ENCODE results near the gene AFDN. TPM values are rescaled to one million over a fixed set of nuclear protein-coding genes. Genes with fewer than 3 reads are reported as not detected.

AFDN gene
- total RNA-seq: 10 to 100 TPM; 31.8 to 42.2 TPM

DNA sequence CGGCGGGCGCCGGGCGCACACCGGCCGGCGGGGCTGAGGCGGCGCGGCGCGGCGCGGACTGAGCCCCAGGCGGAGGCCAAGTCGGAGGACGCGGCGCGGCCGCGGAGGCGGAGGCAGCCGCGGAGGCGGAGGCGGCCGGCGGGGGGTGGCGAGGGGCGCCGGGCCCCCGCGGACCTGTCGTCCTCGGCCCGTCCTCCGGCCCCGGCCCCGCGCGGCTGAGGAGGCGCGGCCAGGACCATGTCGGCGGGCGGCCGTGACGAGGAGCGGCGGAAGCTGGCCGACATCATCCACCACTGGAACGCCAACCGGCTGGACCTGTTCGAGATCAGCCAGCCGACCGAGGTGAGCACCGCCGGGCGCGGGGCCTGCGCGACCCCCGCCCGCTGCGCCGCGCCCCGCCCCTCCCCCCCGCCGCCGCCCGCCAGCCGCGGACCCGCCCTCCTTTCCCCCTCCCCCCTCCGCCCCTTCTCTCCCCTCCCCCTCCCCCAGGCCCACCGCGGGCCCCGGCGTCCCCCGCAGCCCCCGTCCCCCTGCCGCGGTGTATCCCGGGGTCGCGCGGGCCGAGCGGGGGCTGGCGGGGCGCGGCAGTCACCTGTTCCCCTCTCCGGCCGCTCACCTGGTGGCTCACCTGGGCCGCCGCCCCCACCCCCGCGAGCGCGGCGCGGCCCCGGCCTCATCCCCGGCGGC, at the start of gene AFDN:
AFDN (plus strand) TSS at position 16 of the 687 bp plus-strand sequence; CDS start at position 238, 222 bp downstream.

DNA sequence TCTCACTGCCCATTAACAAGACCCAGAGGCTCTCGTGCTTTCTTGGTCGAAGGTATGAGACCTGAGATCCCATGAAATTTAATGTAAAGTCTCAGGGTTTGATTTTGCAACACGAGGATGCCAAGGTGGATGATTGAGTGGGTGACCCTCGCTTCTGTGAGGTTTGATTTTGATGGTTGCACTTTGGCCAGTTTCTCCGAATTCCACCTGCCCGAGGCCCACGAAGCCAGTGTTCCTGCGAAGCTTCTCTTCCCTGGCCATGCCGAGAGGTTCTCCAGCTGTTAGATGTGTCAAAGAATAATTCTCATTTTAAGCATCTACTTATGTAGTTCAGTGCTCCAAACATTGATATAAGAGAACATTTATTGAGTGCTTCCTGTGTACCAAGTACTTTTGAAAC, 170.9 kb downstream of the AFDN start, which contains the start of gene KIF25:
KIF25 (plus strand) TSS at position 30 of the 400 bp plus-strand sequence. CDS start 31,915 bp downstream, outside the sequence.

Other genes starting within 250 kb of the AFDN start
- not detected for gene KIF25, start 170.8 kb downstream of the AFDN start, total RNA-seq

All from activated naive CD4-positive, alpha-beta T cell treated with anti-CD3 and anti-CD28 coated beads, Interleukin-2, amount 10 ng/mL, durations not matched to agents 5 hours and 36 hours (primary cell).